Endometrial microvascular endothelial cells (primary cell): ENCODE data around the gene KLHDC4. TPM values are rescaled to one million over a fixed set of nuclear protein-coding genes. Genes with fewer than 3 reads are reported as not detected.
"Not testable (repeated sequence)": the region's sequence is repeated elsewhere in the genome, so short reads cannot be mapped to it uniquely, and the experiment has no call there.

ENCODE experiments used
- in situ Hi-C: cut with HindIII; loops from 2 replicates; pipeline ENCODE4 v1.10.0; 2017; ENCODE audit warnings: low sequenced_read_pairs, low pct_unique_long_range_greater_than_20kb; ENCODE audit errors: inconsistent ontology term
- total RNA-seq: library from RNA; depleted of rRNA; stranded (reverse); fragments of >200 nt; gene quantifications from one replicate; pipeline ENCODE4 v1.2.3, GENCODE V29; 2015; ENCODE audit errors: inconsistent ontology term

Gene KLHDC4
- total RNA-seq, 1 donor from 2014 or later, result 36.1 TPM

- in situ Hi-C loops, result no loop called here
Observed at GRCh38 chr16:87747626-87748414, 18.0 kb downstream of the KLHDC4 start.

GRCh38 chr16:87746178-87746577 is 19.6 kb downstream of the KLHDC4 start:
- in situ Hi-C loops, result no loop called here

GRCh38 chr16:87744750-87745514 is 20.9 kb downstream of the KLHDC4 start:
- in situ Hi-C loops, result no loop called here

- in situ Hi-C loops, result no loop called here
Observed at GRCh38 chr16:87742781-87743490, 22.9 kb downstream of the KLHDC4 start.

GRCh38 chr16:87741700-87742415 is 23.9 kb downstream of the KLHDC4 start:
- in situ Hi-C loops, result no loop called here

- in situ Hi-C loops, result no loop called here
Observed at GRCh38 chr16:87740909-87741424, 24.8 kb downstream of the KLHDC4 start.

- in situ Hi-C loops, result no loop called here
Observed at GRCh38 chr16:87740441-87740840, 25.3 kb downstream of the KLHDC4 start.

GRCh38 chr16:87739801-87740200 is 26.0 kb downstream of the KLHDC4 start:
- in situ Hi-C loops, result no loop called here

- in situ Hi-C loops, result no loop called here
Observed at GRCh38 chr16:87736008-87736382, 29.8 kb downstream of the KLHDC4 start.

- in situ Hi-C loops, result no loop called here
Observed at GRCh38 chr16:87735270-87736007, 30.3 kb downstream of the KLHDC4 start.

GRCh38 chr16:87734644-87735043 is 31.1 kb downstream of the KLHDC4 start:
- in situ Hi-C loops, result no loop called here

- in situ Hi-C loops, result no loop called here
Observed at GRCh38 chr16:87733190-87733589, 32.6 kb downstream of the KLHDC4 start.

- in situ Hi-C loops, result no loop called here
Observed at GRCh38 chr16:87731607-87732006, 34.2 kb downstream of the KLHDC4 start.

GRCh38 chr16:87729266-87729954 is 36.4 kb downstream of the KLHDC4 start:
- in situ Hi-C loops, result no loop called here

- in situ Hi-C loops, result no loop called here
Observed at GRCh38 chr16:87728026-87728425, 37.8 kb downstream of the KLHDC4 start.

- in situ Hi-C loops, result no loop called here
Observed at GRCh38 chr16:87727346-87727745, 38.4 kb downstream of the KLHDC4 start.

- in situ Hi-C loops, result not testable (repeated sequence)
Observed at GRCh38 chr16:87726577-87726976, 39.2 kb downstream of the KLHDC4 start.
